HG02884 (cell line): ENCODE measurements around the gene PTPRC.

ENCODE experiments used
- ATAC-seq: cut with Tn5 transposase; IDR thresholded peaks from one replicate; pipeline ENCODE4 v1.9.1; 2021; ENCODE audit warnings: mild to moderate bottlenecking, moderate library complexity; ENCODE audit not compliant: unreplicated experiment

The PTPRC gene

DNA sequence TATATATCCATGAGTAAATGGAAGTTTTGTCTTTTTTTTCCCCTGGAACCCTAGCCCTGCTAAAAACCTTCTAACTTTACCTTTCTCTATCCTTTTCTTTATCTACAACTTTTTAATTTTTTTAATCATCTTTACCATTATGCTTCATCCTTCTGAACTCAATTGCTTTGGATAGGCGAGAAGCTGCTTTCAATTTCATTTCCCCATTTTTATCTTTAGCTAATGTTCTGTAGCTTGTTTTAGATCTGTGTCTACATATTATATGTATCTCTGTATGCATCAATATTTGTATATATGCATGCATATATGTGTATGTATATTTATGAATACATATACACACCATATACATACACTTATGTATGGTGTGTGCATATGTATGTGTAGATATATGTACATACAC, 57.4 kb downstream of the PTPRC start:
- ATAC-seq, result peak; percentile 70

DNA sequence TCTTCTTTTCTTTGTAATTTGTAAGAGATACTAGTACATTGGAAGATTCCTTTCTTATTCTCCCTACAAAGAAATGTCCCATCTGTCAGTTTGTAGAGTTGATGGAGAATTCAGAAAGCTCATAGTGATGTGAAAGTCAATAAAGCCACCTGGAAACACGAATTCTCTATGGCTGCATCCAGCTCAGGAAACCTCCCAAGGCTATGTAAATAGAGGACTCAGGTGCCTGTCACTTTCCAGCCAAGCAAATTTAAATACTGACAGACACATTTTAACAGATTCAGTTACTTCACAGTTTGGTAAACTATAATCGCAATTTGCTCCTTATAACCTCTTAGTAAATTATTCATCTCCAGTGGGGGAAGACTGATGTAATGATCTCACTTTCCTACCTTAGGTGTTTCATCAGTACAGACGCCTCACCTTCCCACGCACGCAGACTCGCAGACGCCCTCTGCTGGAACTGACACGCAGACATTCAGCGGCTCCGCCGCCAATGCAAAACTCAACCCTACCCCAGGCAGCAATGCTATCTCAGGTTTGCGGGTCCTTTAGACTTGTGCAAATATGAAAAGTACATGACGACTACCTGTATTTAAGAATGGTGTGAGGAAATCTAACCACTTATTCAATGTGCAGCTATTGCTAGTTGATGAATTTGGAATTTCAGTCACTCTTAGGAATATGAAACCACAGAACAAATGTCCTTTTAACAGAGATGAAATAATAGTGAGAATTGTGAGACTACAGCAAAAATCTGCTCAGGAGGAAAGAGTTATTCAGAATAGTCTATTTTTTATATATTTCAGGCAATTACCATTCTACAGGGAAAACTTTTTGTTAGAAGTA, 60.6 kb downstream of the PTPRC start:
- no peak for ATAC-seq

DNA sequence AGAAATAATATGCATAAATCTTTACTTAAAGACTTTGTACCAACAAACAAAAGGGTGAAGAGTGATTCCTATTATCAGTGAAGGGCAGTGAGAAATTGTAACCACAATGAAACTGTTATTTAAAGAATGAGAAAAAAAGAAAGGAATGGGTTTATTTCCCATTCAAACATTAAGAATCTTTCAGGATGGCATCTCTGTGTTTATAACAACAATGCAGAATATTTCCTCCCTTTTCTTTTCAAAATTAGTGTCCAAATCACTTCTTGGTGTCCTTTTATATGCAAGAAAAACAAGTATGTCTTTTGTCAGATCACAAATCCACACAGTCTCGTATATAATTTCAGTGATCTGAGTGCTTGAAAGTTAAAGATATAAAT, 61.2 kb downstream of the PTPRC start:
- no peak for ATAC-seq

DNA sequence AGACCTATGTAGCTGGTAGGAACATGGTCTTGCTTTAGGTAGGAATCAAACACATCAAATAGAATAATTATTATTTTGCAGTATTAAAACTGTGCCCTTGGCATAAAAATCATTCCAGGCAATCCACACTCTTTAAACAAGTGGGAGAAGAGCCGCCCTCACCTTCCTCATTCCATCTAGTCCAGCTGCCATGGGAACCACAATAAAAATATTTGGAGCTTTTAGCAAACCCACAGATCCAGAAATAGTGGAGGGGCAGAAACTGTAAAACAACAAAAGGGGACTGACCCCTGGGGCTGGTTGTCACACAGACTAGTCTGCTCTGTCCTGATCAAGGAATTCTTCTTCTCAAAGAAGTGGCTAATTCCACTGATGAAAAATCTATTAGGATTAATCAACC, 61.6 kb downstream of the PTPRC start:
- ATAC-seq, result no peak

DNA sequence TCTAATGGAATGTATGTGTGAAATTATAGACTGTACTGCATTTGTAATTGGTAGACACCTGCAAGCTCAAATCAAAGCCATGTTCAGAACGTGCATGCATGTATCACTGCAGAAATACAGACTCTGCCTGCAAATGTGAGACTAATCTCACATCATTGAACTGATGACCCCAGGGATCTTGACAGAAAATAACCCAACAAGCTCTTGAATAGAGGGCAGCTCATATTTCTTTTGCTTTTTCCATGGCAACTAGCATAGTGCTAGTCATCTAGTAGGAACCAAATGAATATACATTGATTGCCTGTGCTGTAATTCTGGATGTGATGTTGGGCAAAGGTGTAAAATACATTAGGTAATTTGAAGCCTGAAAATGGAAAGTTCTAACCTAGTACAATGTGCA, 62.4 kb downstream of the PTPRC start:
- no peak for ATAC-seq

DNA sequence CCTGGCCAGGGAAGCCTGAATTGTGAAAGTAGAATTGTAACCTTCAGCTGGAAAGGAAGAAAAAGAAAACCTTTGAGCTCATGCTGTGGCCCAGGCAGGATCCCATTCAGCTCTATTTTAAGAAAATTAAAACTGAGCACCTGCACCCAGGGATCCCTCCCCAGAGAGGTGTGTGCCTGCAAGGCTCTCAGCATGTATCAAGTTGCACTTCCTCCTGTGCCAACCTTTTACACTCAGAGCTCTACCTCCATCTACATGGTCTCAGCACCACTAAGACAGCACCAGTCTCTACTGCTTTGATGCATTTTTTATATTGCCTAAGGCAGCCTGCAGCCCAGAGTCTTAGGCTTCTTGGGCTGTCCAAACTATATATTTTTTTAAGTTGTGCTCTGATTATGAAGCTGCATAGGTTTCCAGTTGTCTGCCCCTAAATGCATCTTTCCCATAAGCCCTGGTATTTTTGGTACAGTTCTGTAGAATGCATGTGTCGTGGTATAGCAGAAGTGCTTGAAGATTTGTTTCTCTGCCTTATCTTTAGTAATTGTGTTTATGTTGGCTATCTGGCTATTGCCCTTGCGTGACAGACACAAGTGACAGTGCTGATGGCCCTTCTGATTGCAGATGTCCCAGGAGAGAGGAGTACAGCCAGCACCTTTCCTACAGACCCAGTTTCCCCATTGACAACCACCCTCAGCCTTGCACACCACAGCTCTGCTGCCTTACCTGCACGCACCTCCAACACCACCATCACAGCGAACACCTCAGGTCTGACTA, 63.1 kb downstream of the PTPRC start:
- no peak for ATAC-seq

DNA sequence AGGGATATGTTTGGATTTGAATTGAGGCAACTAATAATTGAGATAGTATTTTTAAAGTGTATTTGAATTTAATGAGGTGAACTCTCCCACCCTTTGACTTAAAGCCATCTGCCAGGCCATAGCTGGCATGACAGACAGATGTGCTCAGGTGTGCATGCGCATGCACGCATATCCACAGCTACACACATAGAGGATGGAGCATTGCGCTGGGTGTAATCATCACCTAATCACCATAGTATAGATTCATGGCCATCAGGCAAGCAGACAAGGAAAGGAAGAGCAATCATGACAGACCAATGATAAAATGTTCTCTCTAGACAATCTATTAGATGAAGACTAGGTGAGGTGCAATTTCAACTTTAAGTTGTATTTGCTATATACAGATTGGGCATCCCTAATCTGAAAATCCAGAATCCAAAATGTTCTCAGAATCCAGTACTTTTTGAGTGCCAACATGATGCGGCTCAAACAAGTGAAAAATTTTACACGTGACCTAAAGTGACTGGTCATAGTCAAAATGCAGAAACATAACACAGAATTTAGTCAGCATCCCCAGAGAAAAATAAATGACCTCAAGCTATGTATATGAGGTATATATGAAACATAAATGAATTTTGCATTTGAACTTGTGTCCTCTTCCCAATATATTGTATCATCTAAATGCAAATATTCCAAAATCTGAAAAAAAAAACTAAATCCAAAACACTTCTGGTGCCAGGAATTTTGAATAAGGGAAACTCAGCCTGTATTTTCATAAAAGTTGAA, 70.1 kb downstream of the PTPRC start:
- ATAC-seq, result no peak

DNA sequence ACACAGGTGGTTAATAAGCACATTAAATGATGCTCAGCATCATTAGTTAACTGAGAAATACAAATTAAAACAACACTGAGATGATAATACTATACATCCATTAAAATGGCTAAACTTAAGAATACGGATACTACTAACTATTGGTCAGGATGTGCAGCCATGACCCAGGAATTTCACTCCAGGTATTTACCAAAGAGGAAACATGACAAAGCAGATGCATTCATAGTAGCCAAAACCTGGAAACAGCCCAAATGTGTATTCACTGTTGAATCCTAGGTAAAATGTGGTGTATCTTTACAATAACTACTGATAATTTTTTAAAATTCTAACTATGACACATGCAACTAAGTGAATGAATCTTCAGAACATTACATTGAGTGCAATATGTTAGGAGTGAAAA, 73.0 kb downstream of the PTPRC start:
- no peak for ATAC-seq

DNA sequence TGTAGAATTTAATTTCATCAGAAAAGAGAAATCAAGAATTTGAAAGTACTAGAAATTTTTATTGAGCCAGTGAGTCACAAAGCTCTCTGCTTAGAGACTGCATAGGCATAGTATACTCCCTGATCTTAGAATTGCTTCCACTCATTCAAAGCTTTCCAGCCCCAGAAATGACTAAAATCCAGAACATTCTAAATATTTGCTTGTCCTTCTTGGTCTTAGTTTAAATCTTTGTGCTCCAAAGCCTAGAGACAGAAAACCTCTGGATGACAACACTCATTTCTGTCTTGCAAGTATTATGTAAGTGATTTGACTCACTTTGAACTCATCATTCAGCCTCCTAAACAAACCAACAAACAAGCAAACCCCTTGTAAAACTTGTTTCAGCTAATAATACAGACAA, 74.2 kb downstream of the PTPRC start:
- no peak for ATAC-seq

DNA sequence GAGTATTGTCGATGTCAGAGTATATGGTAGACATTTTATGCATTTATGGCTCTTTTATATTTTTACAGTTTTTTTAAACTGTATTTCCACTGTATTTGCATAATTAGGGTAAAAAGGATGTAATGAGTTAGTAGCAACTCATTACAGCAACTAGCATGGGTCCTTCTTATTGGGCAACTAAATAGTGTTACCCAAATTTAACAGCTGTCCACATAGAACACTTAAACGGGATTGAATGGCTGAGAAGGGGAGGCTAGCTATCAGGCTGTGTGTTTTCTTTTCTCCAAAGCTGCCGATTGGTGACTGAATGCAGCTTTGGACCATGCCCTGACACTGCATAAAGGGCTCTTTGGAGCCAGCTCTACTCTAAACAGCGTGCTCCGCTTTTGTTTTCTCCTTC, 75.4 kb downstream of the PTPRC start:
- ATAC-seq, result no peak

DNA sequence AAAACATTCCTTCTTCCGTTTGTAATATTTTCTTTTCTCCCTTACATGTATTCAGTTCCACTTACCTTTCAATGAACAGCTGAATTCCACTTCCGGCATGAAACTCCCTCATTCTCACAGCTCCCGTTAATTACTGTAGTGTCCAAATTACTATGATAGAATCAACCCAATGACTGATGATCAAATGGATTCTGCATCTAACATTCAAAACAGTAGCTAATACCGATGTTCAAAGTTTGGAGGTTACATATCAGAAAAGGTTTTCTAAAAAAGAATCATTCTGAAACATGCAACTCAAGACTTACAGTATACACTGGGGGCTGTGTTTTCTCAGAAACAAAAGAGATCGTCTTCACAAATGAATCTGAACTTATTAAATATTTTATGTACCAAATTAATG, 77.2 kb downstream of the PTPRC start:
- no peak for ATAC-seq

DNA sequence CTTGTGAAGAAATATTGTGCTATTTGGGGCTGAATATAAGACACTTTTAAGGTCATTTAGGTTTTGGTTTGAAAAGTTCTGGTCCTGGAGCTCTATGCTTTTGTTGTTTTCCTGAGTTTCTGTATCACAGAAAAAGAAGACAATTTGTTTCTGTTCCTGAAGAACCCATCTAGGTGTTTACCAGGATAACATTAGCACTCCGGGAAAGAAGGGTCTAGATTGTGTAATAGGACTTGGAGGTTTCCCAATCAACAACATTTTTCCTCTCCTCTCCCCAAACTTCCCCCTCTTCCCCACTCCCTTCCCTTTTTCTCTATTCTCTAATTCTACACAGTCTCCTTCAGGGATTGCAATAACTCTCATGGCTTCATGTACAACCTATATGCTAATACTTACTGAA, 78.7 kb downstream of the PTPRC start:
- ATAC-seq, result no peak

DNA sequence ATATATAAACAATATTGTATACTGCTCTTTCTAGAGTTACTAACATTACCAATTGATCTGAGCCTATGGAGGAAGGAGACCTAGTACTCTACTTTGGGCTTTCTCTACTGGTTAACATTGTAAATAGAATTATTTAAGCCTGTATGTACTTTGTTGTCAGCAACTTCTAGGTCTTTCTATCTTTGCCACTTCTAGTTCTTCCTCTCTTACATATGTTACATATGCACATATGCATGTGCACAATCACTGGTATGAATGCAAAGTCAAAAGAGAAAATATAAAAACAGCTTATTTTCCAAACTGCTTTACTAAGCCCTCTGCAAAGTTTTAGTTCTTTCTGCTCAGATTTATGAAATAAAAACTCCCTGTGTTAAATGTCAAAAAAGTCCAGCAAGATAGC, 84.3 kb downstream of the PTPRC start:
- no peak for ATAC-seq

DNA sequence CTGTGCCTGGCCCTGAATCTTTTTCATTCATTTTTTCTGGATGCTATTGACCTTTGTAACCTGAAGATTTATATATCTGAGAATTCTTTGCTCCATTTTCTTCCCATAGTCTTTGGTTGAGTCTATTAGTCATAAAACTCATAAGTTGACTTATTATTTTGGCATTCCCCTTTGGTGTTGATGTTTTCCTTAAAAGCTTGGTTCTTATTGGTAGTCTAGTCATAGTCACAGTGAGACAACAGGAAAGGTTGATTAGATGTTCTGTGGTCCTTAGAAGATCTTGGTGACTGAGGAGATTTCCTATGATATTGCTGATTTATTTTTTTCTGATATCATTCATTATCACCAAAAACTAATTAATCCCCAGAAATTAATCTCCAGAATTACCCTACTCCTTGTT, 86.2 kb downstream of the PTPRC start:
- ATAC-seq, result no peak

DNA sequence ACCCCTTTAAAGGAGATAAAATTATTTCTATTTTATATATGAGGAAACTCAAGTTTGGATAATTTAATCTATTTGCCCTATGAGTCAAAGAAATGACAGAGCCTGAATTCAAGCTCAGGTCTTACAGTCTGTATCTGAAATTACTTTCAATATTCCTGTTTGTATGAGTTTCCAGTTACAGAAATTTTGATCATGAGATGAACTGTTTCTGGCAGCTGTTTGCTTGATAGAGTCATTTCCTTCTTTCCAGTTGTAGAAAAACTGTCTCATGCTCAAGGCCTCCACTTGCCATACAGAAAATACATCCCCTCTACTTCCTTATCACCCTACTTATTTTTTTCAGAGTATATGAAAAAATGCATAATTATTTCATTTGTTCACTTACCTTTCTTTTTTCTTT, 87.6 kb downstream of the PTPRC start:
- ATAC-seq, result no peak

DNA sequence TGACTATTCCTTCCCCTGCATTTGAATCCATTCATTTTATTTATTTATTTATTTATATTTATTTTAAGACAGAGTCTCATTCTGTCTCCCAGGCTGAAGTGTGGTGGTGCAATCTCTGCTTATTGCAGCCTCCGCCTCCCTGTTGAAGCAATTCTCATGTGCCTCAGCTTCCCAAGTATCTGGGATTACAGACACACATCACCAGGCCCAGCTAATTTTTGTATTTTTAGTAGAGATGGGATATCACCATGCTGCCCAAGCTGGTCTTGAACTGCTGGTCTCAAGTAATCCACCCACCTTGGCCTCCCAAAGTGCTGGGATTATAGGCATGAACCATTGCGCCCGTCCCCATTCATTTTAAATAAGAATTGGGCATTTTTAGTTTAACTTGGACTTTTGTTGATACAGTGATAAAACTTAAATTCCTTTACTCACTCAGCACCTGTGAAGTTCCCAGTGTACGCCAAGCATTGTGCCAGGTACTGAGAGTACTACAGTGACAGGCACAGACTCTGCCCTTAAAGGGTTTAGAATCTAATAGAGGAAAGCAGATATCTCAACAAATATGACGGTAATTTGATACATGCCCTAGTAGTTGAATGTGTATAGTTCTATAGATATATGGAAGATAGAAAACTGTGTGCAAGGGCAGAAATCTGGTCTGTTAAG, 90.5 kb downstream of the PTPRC start:
- ATAC-seq, result no peak

DNA sequence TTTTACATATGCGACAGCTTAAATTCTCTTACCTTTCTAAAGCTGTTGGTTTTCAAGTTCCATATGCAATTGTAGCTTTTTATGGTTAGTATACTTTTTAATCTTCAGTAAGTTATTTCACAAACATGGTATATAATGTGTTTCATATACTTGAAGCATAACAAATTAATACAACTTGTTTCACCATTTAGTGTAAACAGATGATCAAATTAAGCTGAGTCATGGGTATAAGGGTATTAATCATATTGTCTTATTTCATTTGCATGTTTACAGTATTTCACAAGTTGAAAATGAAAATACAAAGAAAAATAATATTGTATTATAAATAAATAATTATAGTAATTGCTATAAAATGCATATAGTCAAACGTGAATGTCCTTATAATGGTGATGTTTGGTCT, 92.1 kb downstream of the PTPRC start:
- no peak for ATAC-seq

DNA sequence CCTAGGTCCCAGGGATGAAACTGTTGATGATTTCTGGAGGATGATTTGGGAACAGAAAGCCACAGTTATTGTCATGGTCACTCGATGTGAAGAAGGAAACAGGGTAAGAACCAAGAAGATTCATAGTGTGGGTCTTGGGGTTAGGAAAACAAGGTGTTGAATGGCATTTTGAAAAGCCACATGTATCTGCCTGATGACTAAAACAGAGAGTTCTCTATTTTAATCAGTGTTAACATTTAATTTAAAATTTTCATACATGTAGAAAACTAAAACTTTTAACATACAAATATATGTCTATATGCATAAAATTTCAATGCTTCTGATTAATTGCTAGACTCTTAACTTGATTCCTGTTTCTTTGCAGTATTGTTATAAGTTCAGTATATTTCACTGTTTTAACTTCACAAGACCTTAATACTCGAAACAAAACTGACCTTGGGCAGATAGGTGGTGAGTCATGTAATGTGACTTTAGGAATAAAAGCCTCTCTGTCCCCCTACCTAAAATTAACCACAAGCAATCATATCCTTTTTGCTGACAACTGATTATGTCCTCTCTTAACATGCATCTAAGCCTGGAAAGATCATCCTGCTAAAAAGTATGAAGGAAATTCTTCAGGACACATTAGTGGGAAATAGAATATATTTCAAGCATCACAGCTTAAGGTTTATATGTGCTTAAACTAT, 95.6 kb downstream of the PTPRC start:
- ATAC-seq, result peak; percentile 96

DNA sequence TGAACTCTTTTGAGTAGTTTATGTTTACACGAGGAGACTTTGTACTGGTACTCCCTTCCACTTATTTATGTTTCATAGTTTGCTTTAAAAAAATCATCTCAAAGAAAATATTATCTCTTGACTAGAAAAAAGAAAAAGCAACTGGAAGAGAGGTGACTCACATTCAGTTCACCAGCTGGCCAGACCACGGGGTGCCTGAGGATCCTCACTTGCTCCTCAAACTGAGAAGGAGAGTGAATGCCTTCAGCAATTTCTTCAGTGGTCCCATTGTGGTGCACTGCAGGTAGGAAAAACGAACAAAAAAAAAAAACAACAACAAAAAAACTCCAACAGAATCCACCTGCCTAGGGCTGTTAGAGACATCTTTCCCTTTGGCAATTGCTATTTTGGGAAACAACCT, 102.9 kb downstream of the PTPRC start:
- no peak for ATAC-seq

DNA sequence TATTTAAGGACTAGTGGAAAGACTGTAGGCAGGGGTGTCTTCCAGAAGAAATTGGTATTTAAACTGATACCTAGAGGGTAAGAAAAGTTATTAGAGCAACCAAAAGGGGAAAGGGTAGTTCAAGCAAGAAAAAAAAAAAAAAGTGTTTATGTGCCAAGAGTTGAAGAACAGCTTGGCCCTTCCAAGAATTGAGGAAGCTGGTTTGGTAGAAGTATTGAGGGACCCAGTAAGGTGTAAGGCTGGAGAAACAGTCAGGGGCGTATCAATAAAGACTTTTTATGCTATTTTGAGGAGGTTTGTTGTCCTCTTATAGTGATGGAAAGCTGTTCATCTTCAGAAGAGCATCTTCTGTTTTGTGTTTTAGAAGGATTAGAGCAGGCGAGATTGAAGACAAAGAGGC, 108.3 kb downstream of the PTPRC start:
- ATAC-seq, result no peak

DNA sequence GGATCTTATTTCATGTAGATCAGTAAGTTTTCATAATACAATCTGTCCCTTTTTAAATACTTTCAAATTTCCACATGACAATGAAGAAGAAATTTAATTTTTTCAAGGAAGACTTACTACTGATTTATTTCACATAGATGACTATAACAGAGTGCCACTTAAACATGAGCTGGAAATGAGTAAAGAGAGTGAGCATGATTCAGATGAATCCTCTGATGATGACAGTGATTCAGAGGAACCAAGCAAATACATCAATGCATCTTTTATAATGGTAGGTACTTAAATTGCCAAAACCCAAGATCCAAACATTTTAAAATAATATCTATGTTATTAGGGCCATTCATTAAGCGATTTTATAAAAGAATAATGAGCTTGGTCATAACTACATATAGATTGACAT, 110.4 kb downstream of the PTPRC start:
- ATAC-seq, result no peak
